Upper lobe of left lung (tissue), 6 donors: ENCODE measurements around the gene NIN. TPM values are rescaled to one million over a fixed set of nuclear protein-coding genes. Genes with fewer than 3 reads are reported as not detected.

Experiments used
- ATAC-seq, 2 donors: fragments of 200-7000 bp; cut with Tn5 transposase; one replicate each; pipeline ENCODE4 v1.9.1; 2022; ENCODE audit warnings: mild to moderate bottlenecking in 2 of 2, moderate library complexity in 2 of 2; ENCODE audit not compliant: low FRiP score in 2 of 2
- DNase-seq, 2 donors: peaks; one replicate each; pipeline ENCODE4 v3.0.0-alpha.2; 2019 to 2020
- H3K27ac ChIP-seq, 4 donors: fragments of 200-600 bp; sonication (generic); one replicate each; pipeline ENCODE4 v1.5.1; 2016 to 2019
- H3K27me3 ChIP-seq, 4 donors: fragments of 200-600 bp; sonication (generic); one replicate each; pipeline ENCODE4 v1.5.1; 2017 to 2019
- H3K36me3 ChIP-seq, 4 donors: fragments of 200-600 bp; sonication (generic); one replicate each; pipeline ENCODE4 v1.5.1; 2016 to 2019
- H3K4me1 ChIP-seq, 4 donors: fragments of 200-600 bp; sonication (generic); one replicate each; pipeline ENCODE4 v1.5.1; 2018 to 2019
- H3K4me3 ChIP-seq, 4 donors: fragments of 200-600 bp; sonication (generic); one replicate each; pipeline ENCODE4 v1.5.1; 2017 to 2019; ENCODE audit warnings: mild to moderate bottlenecking in 2 of 4, moderate library complexity in 1 of 4
- H3K9me3 ChIP-seq, 4 donors: fragments of 200-600 bp; sonication (generic); one replicate each; pipeline ENCODE4 v1.5.1; 2018 to 2019
- EP300 ChIP-seq, 4 donors: sonication (generic); formaldehyde crosslinking; IDR thresholded peaks; one replicate each; pipeline ENCODE4 v1.5.1; 2017; ENCODE audit warnings: antibody characterized with exemption in 4 of 4, control low read depth in 2 of 4
- POLR2A ChIP-seq, 4 donors: fragments of 450-650 bp; IDR thresholded peaks; one replicate each; pipeline ENCODE4 v1.5.1; 2016 to 2017; ENCODE audit warnings: antibody characterized with exemption in 4 of 4, mild to moderate bottlenecking in 2 of 4
- POLR2AphosphoS5 ChIP-seq, 2 donors: sonication (generic); formaldehyde crosslinking; IDR thresholded peaks; one replicate each; pipeline ENCODE4 v1.5.1; 2017; ENCODE audit warnings: antibody characterized with exemption in 2 of 2
- WGBS, 2 donors: methylation state at CpG; one replicate each; pipeline ENCODE4 v1.1.5; 2017 to 2018; 5-methylcytosine and 5-hydroxymethylcytosine counted together
- total RNA-seq, 6 donors: library from RNA; depleted of rRNA in 4 of 6; stranded (reverse); fragments of >200 nt in 4 of 6; gene quantifications; one replicate each; pipeline versions ENCODE4 v1.1.0 to v1.2.1, GENCODE V29; 2016 to 2021
- TF ChIP-seq, protein P1 (sequence below), 6 experiments: fragments of 450-650 bp in 4 of 6; fragments of 200-600 bp in 2 of 6; sonication (generic) in 2 of 6; IDR thresholded peaks; one replicate each; pipeline ENCODE4 v1.5.1; 2016 to 2019; ENCODE audit warnings: antibody characterized with exemption in 6 of 6
- donor health status: DM: no; HTN: no; CAD: no; lungs with moderate emphysema.
- donor health status: DM: no; HTN: yes; CAD: no; lungs with severe emphysema.

NIN gene
- total RNA-seq, 6 donors from 2014 or later, result 24.8 to 50.3 (median 42.2) TPM

DNA sequence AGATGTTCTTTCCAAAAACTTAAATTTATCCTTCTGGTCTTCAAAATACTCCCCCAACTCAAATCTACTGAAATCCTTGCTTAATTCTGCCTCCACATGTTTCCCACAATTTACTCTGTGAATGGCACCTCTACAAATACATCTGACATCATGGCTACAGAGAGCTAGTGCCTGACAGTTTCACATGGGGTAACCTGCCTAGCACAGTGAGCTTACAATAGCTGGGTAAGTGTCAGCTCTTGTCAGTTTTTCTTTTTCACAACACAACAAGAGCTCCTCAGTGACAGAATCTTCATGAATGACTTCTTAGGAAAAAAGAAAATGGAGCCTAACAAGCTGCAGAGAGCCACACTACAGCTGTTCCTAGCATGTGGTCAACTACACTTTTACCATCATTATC, 54.4 kb downstream of the NIN start:
- Histone ChIP-seq H3K36me3 (peaks cover 4 to 37% (median 12%) of the 10 kb centered on the region in 4 donors), H3K4me3 (no peak overlapping the region), H3K27ac (no peak overlapping the region), H3K9me3 (no peaks in the 10 kb centered on the region), H3K4me1 (peaks cover 0 to 13% (median 0%) of the 10 kb centered on the region in 4 donors), H3K27me3 (no peaks in the 10 kb centered on the region)
- ATAC-seq (no peak), DNase-seq (no peak)
- TF ChIP-seq EP300 (IDR thresholded peaks at IDR 0.05) (no peak), POLR2AphosphoS5 (IDR thresholded peaks at IDR 0.05) (no peak), POLR2A (IDR thresholded peaks at IDR 0.05) (no peak)
- TF ChIP-seq, protein P1, sequence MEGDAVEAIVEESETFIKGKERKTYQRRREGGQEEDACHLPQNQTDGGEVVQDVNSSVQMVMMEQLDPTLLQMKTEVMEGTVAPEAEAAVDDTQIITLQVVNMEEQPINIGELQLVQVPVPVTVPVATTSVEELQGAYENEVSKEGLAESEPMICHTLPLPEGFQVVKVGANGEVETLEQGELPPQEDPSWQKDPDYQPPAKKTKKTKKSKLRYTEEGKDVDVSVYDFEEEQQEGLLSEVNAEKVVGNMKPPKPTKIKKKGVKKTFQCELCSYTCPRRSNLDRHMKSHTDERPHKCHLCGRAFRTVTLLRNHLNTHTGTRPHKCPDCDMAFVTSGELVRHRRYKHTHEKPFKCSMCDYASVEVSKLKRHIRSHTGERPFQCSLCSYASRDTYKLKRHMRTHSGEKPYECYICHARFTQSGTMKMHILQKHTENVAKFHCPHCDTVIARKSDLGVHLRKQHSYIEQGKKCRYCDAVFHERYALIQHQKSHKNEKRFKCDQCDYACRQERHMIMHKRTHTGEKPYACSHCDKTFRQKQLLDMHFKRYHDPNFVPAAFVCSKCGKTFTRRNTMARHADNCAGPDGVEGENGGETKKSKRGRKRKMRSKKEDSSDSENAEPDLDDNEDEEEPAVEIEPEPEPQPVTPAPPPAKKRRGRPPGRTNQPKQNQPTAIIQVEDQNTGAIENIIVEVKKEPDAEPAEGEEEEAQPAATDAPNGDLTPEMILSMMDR (IDR thresholded peaks at IDR 0.05), result no peak

DNA sequence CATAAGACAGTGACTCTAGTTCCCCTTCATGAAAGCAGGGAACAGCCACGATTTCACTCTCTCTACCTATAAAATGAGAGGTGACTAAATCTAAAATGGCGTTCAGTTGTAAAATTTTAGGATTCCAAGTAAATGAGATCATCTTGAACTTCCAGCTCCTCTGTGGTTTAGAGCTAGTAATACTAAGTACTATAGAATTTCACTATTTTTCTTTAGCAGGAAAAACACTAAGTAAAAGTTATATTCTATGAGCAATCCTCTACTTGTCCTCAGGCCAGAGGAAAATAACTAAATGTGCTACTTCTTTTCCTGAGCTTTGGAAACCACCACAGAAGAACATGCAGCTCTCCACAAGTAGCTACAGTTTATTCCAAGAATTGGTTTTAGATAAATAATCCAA, 55.6 kb downstream of the NIN start:
- ATAC-seq, result no peak
- Histone ChIP-seq H3K4me1 (peaks cover 0 to 13% (median 0%) of the 10 kb centered on the region in 4 donors), H3K9me3 (no peaks in the 10 kb centered on the region), H3K27me3 (no peaks in the 10 kb centered on the region), H3K27ac (no peak overlapping the region), H3K36me3 (peaks cover 4 to 48% (median 23%) of the 10 kb centered on the region in 4 donors), H3K4me3 (no peak overlapping the region)
- no peak for DNase-seq
- 79 to 81% methylated on average over 2 of the region's 2 CpGs for WGBS, 2 donors
- TF ChIP-seq EP300 (IDR thresholded peaks at IDR 0.05) (no peak), POLR2AphosphoS5 (IDR thresholded peaks at IDR 0.05) (no peak), POLR2A (IDR thresholded peaks at IDR 0.05) (no peak)
- TF ChIP-seq, protein P1 (IDR thresholded peaks at IDR 0.05), result no peak

DNA sequence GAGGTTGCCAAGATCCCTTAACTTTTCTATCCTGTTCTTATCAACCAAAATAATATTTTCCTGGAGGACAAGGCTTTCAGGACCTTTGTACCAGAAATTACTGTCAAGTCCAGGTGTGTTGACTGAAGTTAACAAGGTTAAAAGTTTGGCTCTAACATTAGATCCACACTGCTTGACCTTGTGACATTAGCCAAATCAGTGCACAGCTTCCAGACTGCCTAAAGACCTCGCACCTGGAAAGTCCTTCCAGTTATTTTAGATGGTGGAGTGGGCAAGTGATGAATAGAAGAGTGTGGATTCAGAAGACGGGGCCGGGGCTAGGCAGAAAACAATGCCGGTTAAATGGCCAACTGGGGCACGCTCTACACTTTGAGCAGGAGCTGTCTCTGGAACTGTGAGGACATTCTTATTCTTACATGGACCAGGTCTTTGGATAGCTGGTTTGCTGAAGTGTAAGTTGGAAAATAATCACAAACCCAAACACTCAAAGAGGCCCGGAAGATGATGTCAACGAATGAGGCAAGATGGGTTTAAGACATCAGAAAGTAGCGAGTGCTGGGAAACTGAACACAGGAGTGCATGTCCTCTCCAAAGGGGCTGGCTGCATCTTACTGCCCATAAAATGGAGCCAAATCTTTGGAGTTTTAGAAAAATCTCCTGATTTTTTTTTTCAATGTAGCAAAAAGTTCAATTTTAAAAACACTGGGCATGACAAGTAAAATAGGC, 56.3 kb downstream of the NIN start:
- DNase-seq (no peak), ATAC-seq (no peak)
- Histone ChIP-seq H3K36me3 (peaks cover 4 to 55% (median 27%) of the 10 kb centered on the region in 4 donors), H3K4me1 (peaks cover 0 to 13% (median 0%) of the 10 kb centered on the region in 4 donors), H3K27me3 (no peaks in the 10 kb centered on the region), H3K27ac (no peak overlapping the region), H3K9me3 (no peaks in the 10 kb centered on the region), H3K4me3 (no peak overlapping the region)
- TF ChIP-seq EP300 (IDR thresholded peaks at IDR 0.05) (no peak), POLR2A (IDR thresholded peaks at IDR 0.05) (no peak), POLR2AphosphoS5 (IDR thresholded peaks at IDR 0.05) (no peak)
- TF ChIP-seq, protein P1 (IDR thresholded peaks at IDR 0.05), result no peak
- 80 to 95% methylated on average over 8 of the region's 8 CpGs for WGBS, 2 donors

DNA sequence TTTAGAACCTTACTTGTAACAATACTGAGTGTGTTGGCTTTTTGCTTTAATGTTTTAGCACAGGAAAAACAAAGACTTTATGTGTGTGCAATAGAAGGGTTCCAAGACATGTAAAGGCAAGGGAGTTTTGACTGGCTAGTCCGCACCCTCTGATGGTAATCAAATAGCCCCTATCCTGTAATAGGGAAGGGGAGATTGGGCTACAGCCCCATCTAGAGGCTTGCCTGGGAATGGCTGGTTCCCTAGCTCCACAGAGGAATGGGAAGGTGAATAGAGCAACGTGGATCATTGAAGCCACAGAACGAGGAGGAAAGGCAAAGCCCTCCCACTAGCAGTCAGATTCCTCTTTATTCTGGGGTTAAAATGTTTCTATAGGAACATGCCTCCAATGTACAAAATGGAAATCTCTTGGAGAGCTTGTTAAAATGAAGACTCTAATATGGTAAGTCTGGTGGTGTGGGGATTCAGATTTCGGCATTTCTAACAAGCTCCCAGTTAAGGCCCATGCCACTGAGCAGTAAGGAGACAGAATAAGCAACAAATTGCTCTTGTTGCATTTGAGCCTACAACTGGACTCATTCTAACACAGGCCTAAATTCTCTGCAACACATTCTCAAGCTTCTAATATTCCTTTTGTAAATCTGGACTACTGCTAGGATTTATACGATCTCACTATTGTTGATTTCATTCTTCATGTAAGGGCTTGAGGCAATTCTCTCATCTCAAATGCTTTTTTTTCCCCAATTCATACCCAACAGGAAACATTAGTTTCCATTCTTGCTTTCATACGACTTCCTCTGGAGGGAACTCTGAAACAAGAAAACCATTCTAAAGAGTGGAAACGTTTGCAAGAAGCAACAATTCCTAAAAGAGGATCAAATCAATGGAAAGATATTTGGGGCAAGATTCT, 57.1 kb downstream of the NIN start:
- ATAC-seq, result peak; percentile 65 to 77

More for the DNA sequence above, 57.1 kb downstream of the NIN start:
- Histone ChIP-seq H3K9me3 (no peaks in the 10 kb centered on the region), H3K27ac (no peak overlapping the region), H3K4me3 (no peak overlapping the region), H3K4me1 (peaks cover 0 to 10% (median 0%) of the 10 kb centered on the region in 4 donors), H3K36me3 (peaks cover 7 to 63% (median 35%) of the 10 kb centered on the region in 4 donors), H3K27me3 (no peaks in the 10 kb centered on the region)
- 51 to 66% methylated on average over 7 of the region's 7 CpGs for WGBS, 2 donors
- TF ChIP-seq EP300 (IDR thresholded peaks at IDR 0.05) (no peak), POLR2AphosphoS5 (IDR thresholded peaks at IDR 0.05) (no peak), POLR2A (IDR thresholded peaks at IDR 0.05) (no peak)
- TF ChIP-seq, protein P1 (IDR thresholded peaks at IDR 0.05), result peak; percentile 35 to 79 (median 62)
- no peak for DNase-seq
